Dermis microvascular lymphatic vessel endothelial cell (primary cell): ENCODE results near the gene PPIE. TPM values are rescaled to one million over a fixed set of nuclear protein-coding genes. Genes with fewer than 3 reads are reported as not detected.

Source experiments
- DNase-seq, 2 donors: peaks; one replicate each; pipeline versions ENCODE4 v3.0.0 to v3.0.0-alpha.2; 2010; ENCODE audit warnings: low read depth in 2 of 2
- total RNA-seq: library from RNA; depleted of rRNA; stranded (reverse); fragments of >200 nt; gene quantifications from 2 replicates; pipeline ENCODE4 v1.2.1, GENCODE V29; 2014

PPIE gene
- 37.7 and 44.0 TPM in 2 replicates for total RNA-seq

DNA sequence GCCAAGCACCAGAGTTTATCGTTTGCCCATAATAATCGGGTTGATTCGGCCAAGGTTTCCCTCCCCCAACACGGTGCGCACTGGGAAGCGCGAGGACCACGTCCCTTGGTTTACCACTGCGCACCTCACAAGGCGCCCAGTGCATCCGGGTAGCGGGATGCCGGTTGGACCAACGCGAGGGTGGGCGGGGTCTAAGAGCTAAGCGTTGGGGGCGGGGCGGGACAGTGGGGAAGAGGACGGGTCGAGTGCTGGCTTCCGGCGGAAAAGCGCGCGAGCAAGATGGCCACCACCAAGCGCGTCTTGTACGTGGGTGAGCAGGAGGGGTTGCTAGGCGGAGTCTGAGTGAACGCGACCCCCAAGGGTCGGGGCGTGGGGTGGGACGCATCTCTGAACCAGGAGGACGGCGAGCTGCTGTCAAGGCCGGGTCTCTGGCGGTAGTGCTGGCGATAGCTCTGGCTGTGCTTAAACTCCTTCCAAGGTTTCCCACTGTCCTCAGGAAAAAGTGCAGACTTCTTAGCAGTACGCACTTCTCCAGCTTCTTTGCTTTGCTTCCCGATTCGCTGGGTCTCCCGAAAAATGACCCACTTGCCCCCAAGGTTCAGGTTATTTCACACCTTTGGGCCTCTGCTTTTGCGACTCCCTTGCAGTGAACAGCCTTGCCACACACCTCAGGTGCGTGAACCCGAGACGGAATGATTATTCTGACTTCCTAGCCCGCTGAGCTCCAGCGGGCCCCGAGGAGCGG is at the start of gene PPIE:
Gene PPIE (plus strand): TSS at position 261 of the 745 bp plus-strand sequence. CDS start 19 bp downstream, at position 280.
- peak; percentile 74 to 88 for DNase-seq

- DNase-seq: no peak
These were observed 49.5 kb upstream of the PPIE start for GRCh38 chr1:39689214-39689613.

DNA sequence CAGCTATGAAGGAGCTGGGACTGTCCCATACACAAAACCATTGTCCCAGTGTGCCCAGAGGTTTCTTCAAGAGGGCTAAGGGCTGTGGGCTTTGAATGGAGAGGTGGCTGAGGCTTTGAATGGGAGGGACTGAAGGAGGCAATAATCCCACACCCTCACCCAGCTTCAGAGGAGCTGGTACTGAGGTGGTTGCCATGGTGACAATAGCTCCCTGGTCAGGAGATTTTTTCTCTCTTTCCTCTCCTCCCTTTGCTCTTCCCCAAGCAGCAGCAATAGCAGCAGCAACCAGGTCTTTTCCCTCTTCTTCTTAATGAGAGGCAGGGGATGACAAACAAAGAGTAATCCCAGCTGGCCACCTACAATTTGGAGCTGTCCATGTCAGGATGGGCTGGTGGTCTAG is 49.0 kb upstream of the PPIE start:
- no peak for DNase-seq

DNA sequence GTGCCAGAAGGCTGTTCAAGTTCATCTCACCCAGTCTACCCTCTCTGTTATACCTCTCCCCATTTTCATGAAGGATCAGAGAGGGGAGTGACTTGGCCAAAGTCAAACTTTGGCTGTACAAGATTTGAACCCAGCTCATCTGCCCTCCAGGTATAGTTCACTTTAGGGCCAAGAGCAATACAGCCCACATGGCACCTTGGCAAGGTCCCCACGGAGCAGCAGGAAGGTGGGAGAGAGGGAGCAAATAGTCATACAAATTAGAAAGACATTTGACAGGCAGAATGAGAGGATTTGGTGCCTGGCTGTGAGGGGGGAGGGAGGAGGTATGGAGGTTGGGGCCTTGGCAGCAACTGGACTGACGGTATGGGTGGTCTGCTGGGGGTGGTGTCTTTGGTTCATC is 48.5 kb upstream of the PPIE start:
- DNase-seq: no peak

GRCh38 chr1:39690794-39691382 is 47.8 kb upstream of the PPIE start:
- DNase-seq: no peak

GRCh38 chr1:39691383-39692151 is 47.1 kb upstream of the PPIE start, which contains the start of gene HPCAL4:
Gene HPCAL4 (minus strand): TSS chr1:39691433. CDS start chr1:39684603, 6,830 bp downstream.
- DNase-seq: peak; percentile 27 to 74

GRCh38 chr1:39692152-39693074 is 46.3 kb upstream of the PPIE start:
- no peak for DNase-seq

GRCh38 chr1:39694026-39694425 is 44.7 kb upstream of the PPIE start:
- no peak for DNase-seq

DNA sequence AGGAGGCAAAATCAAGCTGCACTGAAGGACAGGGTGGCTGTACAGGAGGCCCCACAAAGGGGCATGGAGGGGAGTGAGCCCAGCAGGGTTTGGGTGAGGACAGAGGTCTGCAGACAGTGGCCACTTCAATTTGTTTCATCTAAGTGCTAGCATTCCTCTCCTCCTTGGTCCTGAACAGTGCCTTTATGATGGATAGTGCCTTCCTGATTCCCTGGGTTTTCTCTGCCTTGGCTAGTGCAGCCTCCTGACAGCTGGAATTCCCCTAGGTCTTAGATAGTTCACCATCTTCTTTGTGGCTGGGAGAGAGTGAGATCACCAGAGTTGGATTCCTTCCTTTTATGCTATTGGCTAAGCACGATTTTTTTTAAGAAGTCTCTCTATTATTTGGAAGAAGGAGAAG is 43.7 kb upstream of the PPIE start:
- DNase-seq: no peak

DNA sequence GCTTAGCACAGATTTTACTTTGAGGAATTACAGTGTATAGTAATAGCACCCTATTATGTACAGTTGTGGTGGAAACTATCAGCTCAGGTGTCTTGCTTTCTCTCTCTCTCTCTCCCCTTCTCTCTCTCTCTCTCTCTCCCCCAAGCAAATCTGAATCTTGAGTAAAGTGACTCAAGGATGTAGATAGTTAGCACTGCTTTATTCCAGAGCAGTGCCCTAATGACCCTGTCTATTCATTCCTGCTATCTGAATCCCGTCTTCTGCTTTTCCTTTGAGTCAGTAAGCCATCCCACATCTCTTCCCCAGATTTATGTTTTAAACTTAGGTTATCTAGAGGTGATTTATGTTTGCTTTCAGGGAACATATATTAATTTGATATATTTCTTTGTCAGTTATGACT is 42.2 kb upstream of the PPIE start:
- DNase-seq: no peak

DNA sequence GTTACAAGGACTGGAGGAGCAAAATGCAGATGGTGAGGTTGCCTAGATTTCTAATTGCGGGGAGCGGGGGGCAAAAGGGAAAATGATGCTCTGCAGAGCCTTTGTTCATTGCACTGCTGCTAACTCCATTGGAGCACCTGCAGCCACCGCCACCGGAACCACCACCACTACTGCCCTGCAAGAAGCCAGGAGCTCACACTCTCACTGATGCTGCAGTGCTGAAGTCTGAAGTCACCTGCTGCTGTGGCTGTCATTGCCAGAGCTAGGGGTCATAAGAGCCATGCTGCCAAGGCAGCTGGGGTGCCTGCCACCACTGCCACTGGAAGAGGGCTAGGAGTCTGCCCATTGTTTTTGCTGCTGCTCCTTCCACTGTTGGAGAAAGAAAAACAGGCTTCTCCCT is 40.1 kb upstream of the PPIE start:
- DNase-seq: no peak

GRCh38 chr1:39699419-39699818 is 39.3 kb upstream of the PPIE start:
- DNase-seq: no peak

DNA sequence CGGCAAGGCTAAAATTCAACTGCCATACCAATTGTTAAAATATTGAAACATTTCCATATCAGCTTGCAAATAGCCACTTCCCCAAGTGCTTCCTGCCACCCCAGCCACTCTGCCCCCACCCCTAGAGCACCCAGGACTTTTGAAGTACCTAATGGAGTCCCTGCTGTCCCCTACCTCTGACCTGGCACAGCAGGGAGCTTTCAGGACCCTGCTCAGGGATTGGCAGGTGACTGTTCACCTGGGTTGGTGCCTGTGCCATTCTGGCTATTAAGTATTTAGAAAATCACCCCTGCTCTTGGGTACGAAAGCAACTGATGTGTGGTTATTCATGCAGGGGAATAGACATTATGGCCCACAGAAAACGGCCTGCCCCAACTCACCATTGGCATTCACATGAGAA is 38.3 kb upstream of the PPIE start:
- DNase-seq: no peak

DNA sequence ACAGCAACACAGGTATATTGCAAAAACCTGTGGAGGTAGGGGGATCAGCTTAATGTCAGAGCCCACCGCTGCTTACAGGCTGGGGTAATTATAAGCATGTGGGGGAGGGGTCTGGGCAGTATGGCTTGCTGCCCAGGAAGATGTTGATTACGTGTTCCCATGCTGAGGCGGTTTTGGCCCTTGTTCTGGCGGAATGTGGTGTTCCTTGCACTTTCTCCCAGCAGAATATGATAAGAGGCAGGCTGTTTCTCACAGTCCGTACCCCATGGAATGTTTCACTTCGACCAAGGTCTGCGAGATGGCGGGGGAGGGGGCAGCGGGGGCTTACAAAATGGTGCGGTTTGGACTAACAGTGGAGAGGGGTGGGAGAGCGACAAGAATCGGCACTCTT is 37.6 kb upstream of the PPIE start:
- DNase-seq: no peak

- DNase-seq: no peak
These were observed 33.9 kb upstream of the PPIE start for GRCh38 chr1:39704757-39705156.

- no peak for DNase-seq
These were observed 31.2 kb upstream of the PPIE start for GRCh38 chr1:39707506-39707905.

- no peak for DNase-seq
These were observed 27.3 kb upstream of the PPIE start for GRCh38 chr1:39711104-39711965.

- DNase-seq: no peak
These were observed 26.7 kb upstream of the PPIE start for GRCh38 chr1:39711966-39712340.

- no peak for DNase-seq
These were observed 25.1 kb upstream of the PPIE start for GRCh38 chr1:39713557-39713956.

DNA sequence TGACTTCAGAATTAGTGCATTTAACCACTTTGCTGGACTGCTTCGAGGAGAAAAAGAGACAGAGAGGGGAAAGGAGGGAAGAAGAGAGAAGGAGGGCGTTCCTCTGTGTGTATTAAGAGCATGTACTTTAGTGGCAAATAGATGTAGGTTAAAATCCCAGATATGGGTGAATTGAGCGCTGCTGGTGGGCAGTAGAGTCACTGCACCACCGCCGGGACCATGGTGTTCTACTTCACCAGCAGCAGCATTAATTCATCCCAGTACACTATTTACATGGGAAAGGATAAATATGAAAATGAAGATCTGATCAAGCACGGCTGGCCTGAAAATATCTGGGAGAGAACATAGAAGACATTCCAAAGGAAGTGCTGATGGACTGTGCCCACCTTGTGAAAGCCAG is 20.9 kb upstream of the PPIE start:
- no peak for DNase-seq
